GM03348 (cell line): Measurements from ENCODE around the gene C11orf86.
"Not testable (repeated sequence)": the region's sequence is repeated elsewhere in the genome, so short reads cannot be mapped to it uniquely, and the experiment has no call there.

ENCODE experiments used
- DNase-seq: peaks from one replicate; pipeline ENCODE4 v3.0.0; 2012; ENCODE audit warnings: low spot score

The C11orf86 gene

DNA sequence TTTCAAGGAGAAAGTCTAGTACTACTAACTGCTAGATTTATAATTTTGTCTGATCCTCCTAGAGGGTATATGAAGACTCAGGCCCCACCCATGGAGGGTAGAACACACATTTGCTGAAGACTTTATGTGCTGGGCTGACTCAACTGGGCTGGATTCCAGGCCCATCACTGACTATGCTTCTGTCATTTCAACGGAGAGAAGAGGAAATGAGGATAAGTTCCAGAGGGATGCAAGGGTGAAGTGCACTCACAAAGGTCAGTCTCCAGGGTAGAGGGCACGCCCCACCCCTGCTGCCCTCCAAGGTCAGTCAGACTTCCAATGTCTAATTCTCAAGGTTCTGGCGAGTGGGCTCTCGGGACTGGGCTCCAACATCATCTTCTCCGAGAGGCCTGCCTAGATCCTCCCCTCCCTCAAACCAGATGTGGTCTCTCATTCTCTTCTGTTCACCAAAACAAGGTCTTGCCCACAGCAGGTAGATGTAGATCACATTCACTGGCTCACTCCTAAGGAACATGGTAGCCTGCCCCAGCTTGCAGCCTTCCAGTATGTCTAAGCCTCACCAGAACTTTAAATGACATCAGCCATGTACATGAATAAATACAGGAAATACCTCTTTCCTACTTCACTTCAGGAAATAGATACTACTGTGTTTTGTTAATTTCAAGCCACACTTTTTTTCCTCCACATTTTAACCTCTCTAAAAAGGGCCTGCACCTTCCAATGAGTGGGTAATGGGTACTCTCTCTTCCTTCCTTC lies 7.3 kb upstream of the C11orf86 start:
- peak; percentile 71 for DNase-seq

DNA sequence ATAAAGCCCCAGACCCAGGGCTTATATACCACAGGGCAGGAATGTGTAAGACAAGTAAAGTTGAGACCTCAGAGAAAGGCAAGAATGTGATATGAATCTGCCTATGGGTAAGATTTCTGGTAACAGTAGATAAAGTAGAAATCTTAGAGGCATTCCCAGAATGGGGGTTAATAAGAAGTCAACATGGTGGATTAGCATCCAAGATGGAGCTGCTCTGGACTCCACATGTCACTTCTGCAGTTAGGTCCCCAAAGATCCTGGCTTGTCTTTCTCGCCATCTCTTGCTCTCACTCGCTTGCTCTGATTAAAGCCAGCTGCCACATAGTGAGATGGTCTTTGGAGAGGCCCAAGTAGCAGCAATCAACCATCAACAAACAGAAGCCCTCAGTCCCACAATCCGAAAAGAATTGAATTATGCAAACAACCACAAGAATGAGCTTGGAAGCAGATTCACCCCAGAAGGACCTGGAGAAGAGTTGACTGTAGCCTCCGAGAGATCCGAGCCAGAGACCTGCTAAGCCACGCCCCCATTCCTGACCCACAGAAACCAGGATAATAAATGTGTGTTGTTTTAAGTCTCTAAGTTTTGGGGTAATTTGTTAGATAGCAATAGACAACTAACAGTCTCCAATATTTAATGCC lies 5.4 kb upstream of the C11orf86 start:
- peak; percentile 81 for DNase-seq

DNA sequence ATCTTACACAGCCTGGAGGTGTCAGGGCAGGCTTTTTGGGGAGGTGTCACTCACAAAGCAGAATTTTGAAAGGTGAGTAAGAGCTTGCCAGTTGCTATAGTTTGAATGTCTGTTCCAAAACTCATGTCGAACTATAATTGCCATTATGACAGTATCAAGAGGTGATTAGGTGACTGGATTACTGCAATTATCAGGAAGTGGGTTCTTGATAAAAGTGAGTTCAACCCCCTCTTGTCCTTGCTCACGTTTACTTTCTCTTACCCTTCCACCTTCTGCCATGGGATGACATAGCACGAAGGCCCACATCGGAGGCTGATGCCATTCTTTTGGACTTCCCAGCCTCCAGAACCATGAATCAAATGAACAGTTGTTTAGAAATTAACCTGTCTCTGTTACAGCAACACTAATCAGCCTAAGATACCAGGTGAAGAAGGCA lies 4.7 kb upstream of the C11orf86 start:
- no peak for DNase-seq

DNA sequence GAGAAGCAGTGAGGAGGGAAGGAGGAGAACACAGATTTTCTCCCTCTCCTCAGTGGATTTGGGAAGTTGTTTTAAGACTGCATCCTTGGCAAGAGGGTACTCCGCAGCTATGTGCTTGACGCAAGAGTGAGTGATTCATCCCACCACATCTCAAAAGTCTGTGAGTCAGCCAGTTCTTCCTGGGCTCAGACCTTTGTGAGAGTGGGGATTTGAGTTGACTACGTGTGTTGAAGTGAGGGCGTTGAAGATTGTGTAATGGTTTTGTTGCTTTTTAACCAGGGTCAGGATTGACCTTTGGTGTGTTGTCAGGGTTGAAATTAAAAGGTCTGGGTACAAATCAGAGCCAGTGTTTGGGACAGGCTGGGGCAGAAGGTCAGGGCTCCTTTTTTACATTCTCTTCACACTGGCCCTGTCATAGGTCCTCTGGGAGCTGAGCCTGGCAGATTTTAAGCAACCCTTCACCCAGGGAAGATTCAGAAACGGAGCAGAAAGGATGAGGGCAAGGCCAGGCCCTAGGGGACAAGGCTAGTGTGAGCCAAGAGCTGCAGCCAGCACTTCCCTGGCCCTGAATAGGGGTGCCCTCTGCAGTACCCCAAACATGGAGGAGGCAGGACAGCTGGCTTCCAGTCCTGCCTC lies 4.2 kb upstream of the C11orf86 start:
- peak; percentile 89 for DNase-seq

DNA sequence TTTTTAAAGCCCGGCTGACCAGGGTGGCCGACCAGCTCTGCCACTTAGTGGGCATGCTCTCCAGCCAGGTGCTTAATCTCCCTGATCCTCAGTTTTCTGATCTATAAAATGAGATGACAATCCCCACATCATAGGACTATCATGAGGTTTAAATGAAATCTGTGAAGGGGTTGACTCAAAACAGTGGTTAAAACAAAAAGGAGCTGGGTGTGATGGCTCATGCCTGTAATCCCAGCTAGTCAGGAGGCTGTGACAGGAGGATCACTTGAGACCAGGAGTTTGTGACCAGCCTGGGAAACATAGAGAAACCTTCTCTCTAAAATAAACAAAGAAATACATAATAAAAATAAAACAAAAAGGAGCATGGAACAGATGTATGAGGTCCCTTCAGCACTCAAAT lies 3.6 kb upstream of the C11orf86 start:
- no peak for DNase-seq

DNA sequence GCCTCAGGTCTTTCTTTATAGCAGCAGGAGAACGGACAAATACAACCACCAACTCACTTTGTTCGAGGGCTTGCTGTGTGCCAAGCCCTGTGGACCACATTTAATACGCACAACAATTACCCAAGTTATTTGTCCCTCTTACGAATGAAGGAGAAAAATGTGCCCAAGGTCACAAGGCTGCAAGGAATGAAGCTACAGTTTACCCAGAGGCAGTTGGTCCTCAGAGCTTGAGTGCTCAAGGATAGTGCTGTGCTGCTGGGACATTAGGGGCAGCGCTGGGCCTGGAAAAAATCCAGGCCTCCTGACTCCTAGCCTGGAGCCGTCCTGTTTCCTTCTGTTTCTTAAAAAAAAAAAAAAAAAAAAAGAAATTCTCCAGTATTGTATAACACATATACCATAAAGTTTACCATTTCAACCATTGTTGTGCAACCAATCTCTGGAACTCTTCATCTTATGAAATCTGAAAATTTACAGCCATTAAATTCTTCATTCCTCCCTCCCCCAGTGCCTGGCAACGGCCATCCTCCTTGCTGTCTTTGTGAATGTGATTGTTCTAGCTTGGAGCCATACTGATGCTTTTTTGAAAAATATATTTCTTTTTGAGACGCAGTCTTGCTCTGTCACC lies 1.0 kb upstream of the C11orf86 start:
- DNase-seq: no peak

DNA sequence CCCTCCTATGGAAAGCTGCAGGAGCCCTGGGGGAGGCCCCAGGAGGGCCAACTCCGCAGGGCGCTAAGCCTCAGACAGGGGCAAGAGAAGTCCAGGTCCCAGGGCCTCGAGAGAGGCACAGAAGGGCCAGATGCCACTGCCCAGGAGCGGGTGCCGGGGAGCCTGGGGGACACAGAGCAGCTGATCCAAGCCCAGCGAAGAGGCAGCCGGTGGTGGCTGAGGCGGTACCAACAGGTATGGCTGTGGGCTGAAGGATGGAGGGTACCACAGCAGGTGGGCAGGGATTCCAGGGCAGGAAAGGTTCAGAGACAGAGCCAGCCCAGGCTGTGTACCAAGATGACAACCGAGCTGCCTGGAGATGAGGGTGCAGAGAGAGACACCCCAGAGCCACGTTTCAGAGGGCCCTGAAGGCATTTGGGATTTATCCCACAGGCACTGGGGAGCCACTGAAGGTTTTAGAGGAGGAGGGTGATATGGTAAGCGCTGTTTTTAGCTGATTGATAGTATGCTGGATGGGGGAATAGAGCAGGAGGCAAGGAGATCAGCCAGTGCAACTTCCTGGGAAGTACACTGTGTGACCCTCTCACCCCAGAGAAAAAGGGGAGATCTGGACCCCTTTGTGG lies 412 bp downstream of the C11orf86 start:
- DNase-seq: no peak

DNA sequence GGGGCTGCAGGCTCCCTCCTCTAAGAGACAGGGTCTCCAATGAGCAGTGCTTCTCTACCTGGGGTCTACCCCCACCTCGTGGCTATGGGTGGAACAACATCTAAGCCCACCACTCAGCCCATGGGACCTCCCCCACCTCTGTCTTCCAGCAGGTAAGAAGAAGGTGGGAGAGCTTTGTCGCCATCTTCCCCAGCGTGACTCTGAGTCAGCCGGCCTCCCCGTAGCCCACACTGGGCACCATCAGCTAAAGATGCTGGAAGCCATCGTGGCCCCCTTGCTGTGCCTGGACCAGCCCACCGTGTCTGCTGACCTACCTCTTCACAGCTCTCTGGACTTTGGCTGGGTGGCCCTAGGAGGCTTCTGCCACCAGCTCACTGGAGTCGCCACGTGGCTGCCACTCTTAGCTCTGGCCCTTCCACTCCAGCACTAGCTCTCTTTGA lies 944 bp downstream of the C11orf86 start:
- DNase-seq: peak; percentile 42

DNA sequence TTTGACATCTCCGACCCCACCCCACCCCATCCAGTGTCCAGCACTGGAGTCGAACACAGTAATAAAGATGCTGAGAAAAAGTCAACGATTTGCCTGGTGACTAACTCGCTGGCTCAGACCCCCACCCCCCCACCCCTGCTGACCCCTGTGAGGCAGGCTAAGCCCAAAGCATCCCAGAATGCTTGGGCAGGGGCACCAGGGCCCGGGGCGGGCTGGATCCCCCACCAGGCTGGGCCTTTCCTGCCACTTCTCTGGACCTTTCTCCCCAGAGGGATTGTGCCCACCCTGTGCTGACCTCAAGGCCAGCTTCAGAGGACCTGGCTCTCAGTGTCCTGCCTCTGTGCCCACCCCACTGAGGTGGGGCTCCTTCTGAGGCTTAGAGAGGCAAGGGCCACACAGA lies 1.8 kb downstream of the C11orf86 start:
- no peak for DNase-seq

DNA sequence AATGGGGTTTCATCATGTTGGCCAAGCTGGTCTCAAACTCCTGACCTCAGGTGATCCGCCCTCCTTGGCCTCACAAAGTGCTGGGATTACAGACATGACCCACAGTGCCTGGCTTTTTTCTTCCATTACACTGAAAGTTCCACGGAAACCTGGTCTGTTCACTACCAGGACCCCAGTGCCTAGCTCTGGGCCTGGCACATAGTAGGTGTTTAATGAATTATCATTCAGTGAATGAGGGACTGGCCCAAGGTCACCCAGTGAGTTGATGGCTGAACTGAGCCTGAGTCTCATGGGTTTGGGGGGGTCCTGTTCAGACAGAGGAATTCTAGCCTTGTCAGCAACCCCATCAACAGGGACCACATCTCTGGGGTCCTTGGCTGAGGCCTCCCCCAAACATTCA lies 3.1 kb downstream of the C11orf86 start:
- DNase-seq: no peak

DNA sequence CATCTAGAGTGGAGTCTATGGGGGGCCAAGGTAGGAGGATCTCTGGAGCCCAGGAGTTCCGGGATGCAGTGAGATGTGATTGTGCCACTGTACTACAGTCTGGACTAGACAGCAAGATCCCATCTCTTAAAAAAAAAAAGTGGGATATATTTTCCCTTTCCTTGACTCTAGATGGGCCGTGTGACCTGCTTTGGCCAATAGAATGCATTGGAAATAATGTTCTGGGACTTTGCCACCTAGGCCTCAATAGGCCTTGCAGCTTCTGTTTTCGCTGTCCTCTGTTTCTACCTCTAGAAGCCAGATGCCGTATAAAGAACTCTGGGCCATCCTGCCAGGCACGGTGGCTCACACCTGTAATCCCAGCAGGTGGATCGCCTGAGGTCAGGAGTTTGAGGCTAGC lies 3.6 kb downstream of the C11orf86 start:
- DNase-seq: no peak

DNA sequence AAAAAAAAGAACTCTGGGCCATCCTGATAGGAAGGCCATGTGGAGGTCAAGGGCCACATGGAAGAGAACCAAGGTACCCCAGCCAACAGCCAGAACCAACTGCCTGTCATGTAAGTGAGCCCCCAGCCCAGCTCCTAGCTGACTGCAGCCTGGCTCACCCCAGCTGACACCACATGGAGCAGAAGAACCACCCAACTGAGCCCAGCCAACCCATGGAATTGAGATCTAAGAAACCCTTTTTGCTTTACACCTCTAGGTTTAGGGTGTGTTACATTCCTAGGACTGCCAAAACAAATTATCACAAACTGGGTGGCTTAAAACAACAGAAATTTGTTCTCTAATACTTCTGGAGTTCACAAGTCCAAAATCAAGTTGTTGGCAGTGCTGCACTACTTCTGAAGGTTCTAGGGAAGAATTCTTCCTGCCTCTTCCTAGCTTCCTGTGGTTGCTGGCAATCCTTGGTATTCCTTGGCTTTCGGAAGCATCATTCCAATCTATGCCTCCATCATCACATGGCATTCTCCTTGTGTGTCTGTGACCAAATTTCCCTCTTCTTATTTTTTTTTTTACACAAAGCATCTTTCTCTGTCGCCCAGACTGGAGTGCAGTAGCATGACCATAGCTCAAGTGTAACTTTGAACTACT lies 4.4 kb downstream of the C11orf86 start:
- no peak for DNase-seq

DNA sequence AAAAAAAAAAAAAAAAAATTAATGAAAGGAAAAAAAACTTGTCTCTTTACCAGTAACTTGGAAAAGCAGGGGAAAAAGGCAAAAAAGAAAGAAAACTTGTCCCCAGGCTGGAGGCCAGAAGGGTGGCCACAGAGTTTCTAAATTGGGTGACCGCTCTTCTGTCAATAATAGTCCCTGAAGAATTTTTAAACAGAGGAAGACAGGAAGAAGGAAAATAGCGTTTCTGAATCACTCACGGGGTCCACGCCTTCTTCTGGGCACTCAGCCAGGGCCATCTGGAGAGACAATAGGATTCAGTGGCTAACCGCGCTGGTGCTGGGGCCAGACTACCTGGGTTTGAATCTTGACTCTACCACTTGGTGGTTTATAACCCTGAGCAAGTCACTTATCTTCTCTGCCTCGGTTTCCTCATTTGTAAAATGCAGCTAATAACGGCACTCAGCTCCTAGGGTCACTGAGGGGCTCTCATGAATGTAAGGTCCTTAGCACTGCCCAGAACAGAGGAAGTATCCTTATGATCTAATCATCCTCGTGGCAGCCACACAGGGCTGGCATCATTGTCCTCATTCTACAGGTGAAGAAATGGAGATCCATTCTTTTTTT lies 7.0 kb downstream of the C11orf86 start:
- peak; percentile 86 for DNase-seq

DNA sequence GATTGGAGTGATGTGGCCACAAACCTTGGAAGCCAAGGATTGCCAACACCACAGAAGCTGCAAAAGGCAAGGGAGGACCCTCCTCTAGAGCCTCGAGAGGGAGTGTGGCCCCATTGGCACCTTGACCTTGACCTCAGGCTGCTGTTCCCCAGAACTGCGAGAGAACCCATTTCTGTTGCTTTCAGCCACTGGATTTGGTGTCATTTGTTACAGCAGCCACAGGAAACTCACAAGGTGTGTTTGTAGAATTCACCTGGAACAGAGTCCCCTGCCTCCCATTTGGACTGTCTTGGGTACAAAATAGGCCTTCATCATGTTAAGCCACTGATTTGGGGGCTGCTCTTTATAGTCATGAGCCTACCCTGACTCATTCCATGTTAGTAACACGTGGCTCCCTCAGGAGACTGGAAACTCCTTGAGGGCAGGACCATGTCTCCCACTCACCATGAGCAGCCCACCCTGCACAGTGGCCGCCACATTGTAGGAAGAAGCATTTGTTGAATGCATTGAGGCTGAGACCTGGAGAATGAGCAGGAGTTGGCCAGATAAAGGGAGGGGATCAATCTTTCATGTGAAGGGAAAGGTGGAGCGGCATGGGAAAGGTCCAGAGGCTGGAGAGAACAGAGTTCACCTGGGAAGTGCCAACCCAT lies 8.3 kb downstream of the C11orf86 start:
- DNase-seq: no peak

DNA sequence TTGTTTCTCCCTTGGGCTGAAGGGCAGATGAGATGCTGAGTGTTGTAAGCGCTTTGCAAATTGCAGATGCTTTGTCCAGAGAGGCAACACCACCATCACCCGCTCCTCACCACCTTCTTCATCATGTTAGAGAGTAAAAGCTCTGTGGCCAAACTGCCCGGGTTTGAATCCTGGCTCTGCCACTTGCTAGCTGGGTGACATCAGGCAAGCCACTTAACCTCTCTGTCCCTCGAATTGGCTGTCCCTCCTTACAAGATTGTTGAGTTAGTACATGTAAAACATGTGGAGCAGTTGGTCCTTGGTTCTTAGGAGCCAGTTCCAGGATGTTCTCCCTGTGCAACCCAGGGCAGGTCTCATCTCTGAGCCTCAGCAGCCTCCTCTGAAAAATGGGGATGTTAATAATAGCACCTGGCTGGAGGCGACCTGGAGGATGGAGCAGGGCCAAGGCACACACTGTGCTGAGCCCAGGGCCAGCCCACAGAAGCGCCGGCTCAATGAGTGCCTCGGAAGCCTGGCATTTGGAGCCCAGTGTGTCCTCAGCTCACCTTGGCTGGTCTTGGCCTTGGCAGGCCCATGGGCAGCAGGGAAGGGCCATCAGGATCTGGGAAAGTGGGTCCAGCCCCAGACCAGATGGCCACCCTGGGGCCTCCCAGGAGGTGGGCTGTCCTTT lies 10.5 kb downstream of the C11orf86 start:
- no peak for DNase-seq

DNA sequence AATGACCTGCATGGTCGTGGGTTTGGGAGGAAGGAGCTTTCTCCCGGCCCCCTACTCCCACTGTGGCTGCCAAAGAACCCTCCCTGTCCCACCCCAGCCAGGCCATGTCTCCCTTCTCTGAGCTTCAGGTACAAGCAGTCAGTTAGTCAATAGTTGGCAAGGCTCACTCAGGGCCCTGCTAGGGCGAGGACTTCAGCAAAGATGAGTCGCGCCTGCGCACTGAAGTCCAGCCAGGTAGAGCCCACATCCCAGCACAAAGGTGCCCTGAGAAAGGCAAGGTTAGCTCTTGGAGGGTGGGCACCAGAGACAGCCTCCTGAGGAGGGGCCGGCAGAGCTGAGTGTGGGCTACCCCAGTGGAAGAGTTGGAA lies 11.1 kb downstream of the C11orf86 start:
- DNase-seq: no peak

DNA sequence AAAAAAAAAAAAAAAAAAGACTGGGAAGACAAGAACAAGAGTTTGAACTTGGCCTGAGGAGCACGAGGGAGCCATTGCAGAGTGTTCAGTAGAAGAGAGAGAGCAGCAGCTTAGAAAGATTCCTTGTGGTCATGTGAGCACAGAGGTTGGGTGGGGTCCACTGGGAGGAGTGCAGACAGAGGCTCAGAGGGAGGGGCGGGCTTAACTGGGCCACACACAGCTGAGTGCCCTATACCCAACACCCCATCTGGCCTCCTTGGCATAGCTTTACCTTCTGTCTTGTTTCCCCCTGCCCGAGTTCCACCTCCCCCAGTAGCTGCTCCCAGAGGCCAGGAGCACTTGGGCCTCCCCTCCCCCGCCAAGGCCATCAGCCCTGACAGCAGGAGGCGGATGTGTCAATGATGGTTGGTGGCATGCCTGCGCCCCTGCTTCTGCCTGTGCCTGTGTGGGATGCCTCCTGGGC lies 12.1 kb downstream of the C11orf86 start:
- no peak for DNase-seq

DNA sequence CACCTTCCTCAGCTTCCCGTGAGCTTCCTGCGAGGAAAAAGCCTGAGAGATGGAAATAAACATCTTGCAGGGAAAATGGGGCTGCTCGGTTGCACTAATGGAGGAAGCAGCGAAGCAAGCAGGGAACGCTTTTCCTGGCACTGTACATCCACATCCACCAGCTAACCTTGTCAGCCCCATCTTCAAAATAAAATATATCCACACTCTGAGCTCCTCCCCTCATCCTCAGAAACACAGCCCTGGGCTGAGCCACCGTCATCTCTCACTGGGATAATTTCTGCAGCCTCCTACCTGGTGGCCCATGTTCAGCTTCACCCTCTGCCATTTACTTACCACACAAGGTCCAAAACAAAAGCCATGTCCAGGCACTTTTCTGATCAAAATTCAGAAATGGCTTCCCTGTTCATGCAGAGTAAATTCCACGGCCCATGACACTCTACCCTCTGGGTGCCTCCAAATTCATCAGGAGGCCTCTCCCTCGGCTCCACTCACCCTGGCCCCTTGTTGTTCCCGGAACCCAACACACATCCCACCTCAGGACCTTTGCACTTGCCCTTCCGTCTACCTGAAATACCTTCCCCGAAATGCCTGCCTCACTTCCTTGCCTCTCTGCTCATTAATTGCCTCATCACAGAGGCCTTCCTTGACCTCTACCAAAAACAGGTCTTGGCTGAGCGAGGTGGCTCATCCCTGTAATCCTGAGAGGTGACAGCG lies 13.0 kb downstream of the C11orf86 start:
- DNase-seq: no peak

DNA sequence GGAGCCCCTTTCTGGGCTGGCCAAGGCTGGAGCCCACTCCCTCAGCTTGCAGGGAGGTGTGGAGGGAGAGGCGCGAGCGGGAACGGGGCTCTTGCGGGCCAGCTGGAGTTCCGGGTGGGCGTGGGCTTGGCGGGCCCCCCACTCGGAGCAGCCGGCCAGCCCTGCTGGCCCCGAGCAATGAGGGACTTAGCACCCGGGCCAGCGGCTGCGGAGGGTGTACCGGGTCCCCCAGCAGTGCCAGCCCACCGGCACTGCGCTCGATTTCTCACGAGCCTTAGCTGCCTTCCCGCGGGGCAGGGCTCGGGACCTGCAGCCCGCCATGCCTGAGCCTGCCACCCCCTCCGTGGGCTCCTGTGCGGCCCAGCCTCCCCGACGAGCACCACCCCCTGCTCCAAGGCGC lies 13.6 kb downstream of the C11orf86 start:
- not testable (repeated sequence) for DNase-seq

DNA sequence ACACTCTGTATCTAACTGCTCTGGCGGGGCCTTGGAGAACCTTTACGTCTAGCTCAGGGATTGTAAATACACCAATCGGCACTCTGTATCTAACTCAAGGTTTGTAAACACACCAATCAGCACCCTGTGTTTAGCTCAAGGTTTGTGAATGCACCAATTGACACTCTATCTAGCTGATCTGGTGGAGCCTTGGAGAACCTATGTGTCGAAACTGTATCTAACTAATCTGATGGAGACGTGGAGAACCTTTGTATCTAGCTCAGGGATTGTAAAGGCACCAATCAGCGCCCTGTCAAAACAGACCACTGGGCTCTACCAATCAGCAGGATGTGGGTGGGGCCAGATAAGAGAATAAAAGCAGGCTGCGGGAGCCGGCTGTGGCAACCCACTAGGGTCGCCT lies 14.3 kb downstream of the C11orf86 start:
- not testable (repeated sequence) for DNase-seq
